ENCODE measurements around the gene SLC25A21.
"Not testable (repeated sequence)": the region's sequence is repeated elsewhere in the genome, so short reads cannot be mapped to it uniquely, and the experiment has no call there.

The SLC25A21 gene

GRCh38 chr14:37172024-37172869 lies at the start of gene SLC25A21:
Gene SLC25A21 (minus strand): TSS chr14:37172606.
- peak; percentile 94 for DNase-seq

GRCh38 chr14:37221073-37221472 lies 48.7 kb upstream of the SLC25A21 start:
- DNase-seq = no peak

DNA sequence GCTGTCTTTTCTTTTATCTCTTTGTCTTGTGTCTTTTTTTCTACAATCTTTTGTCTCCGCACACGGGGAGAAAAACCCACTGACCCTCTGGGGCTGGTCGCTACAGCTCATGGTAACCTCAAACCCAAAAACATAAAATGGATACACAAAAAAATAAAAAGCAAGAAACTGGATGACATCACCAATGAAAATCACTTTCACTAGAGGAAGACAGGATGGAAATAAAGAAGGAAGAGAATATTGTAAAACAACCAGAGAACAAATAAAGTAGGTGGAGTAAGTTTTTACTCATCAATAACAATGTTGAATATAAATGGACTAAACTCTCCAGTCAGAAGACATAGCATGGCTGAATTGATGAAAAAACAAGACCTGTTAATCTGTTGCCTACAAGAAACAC lies 42.9 kb upstream of the SLC25A21 start:
- DNase-seq = no peak

GRCh38 chr14:37213016-37213415 lies 40.6 kb upstream of the SLC25A21 start:
- no peak for DNase-seq

- no peak for DNase-seq
Measured at GRCh38 chr14:37210448-37210847, 38.0 kb upstream of the SLC25A21 start.

- DNase-seq = not testable (repeated sequence)
Measured at GRCh38 chr14:37209617-37210016, 37.2 kb upstream of the SLC25A21 start.

GRCh38 chr14:37205623-37206605 lies 33.5 kb upstream of the SLC25A21 start:
- not testable (repeated sequence) for DNase-seq

DNA sequence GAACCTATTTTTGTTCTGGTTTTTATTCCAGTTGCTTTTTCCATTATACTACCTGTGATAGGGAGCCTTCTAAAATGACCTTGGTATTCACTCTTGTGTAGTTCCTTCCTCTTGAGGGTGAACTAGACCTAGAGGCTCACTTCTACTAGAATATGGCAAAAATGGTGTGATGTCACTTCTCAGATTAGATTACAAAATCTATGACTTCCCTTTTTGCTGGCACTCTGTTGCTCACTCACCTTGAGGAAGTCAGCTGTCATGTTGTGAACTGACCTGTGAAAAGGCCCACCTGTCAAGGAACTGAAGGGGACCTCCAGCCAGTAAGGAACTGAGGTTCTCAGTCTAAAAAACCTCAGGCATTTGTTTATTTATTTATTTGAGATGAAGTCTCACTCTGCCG lies 31.0 kb upstream of the SLC25A21 start:
- no peak for DNase-seq

DNA sequence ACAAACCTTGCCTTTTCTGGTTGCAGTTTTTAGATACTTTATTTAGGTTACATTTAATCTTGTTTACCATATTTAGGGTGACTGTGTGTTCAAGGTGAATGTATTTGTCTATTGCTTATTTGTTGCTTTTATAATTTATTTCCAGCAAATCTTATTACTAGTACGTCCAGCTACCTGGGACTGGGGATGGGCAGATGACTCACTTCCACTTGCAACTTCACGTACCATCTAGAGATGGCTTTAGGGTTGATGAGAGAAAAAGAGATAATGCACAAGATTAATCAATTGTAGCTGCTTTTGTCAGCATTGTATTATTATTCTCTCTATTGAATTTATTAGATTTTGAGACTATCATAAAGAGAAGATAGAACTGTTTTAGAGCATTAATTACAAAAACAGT lies 30.4 kb upstream of the SLC25A21 start:
- no peak for DNase-seq

- DNase-seq = no peak
Measured at GRCh38 chr14:37202265-37202664, 29.9 kb upstream of the SLC25A21 start.

DNA sequence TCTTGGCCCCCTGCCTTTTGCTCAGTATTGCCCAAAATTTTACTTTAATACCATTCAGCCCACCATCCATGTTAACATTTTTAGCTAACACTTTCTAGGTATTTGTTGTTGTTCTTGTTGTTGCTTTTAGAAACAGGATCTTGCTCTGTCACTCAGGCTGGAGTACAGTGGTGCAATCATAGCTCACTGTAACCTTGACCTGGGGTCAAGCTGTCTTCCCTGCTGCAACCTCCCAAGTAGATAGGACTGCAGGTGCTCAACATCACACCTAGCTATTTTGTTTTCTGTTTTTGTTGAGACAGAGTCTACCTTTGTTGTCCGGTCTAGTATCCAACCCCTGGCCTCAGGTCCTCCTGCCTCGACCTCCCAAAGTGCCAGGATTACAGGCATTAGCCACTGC lies 29.3 kb upstream of the SLC25A21 start:
- DNase-seq = no peak

DNA sequence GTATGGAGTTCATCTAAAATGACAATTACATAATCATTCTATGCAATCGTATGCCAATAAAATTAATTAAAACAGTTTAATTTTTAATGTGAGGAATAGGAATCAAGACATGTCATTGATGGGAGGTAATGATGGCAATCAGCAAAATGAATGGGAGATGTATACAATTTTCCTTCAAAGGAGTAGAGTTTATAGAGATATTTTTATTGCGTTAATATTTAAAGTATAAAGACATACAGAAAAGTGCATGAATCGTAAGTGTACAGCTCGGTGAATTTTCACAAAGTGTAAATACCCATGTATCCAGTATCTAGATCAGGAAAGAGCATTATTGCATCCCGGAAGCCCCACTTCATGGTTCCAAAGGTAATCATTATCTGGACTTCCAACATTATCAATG lies 26.5 kb upstream of the SLC25A21 start:
- no peak for DNase-seq

DNA sequence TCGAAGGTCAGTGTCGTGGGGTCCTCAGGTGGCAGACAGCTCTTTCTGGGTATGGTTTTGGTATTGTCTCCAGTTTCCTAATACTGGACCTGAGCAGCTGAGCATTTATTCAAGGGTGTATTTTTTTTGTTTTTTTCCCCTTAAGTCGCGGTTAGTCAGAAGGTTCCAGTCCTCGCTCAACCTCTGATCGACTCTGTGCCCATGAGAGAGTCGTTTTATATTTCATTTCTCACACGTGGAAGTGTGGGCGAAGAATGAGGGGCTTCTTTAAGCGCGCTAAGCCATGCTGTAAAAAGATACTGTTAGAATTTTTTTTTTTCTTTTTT lies 25.8 kb upstream of the SLC25A21 start:
- no peak for DNase-seq

- DNase-seq = peak; percentile 92
Measured at GRCh38 chr14:37197421-37198272, 25.2 kb upstream of the SLC25A21 start, which contains the start of gene MIPOL1. Gene MIPOL1 (plus strand): TSS chr14:37197937. CDS start chr14:37247889, 49,952 bp downstream.

DNA sequence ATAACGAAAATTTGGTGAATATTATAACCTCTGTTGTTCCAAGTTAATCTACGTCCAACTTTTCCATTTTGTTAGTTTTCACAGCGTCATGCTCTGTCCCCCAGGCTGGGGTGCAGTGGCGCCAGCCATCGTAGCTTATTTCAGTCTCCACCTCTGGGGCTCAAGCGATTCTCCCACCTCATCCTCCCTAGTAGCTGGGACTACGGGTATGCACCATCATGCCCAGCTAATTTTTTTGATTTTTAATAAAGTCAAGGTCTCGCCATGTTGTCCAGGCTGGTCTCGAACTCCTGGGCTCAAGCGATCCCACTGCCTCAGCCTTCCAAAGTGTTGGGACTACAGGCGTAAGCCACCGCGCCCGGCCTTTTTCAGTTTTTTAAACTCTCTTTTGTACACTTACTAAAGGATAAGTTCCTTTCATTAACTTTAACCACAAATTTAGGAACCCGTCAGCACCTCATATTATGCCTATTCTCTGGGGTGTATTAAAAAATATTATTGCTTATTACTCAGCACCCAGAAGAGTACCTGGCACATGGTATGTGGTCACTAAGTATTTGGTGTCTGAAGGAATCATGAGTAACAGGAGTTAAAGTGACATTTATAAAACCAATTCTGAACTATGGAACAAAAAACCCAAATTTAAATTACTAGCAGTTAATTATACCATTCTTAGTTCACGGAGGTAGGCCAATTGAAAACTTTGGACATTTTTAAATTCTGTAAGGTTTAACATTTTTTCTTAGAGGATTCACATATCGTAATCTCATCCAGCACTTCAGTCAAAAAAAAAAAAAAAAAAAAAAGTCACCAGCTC lies 24.4 kb upstream of the SLC25A21 start:
- no peak for DNase-seq

- DNase-seq = no peak
Measured at GRCh38 chr14:37195327-37195726, 22.9 kb upstream of the SLC25A21 start.

GRCh38 chr14:37194698-37195097 lies 22.3 kb upstream of the SLC25A21 start:
- no peak for DNase-seq

- DNase-seq = not testable (repeated sequence)
Measured at GRCh38 chr14:37189733-37190132, 17.3 kb upstream of the SLC25A21 start.

- DNase-seq = not testable (repeated sequence)
Measured at GRCh38 chr14:37187840-37188577, 15.6 kb upstream of the SLC25A21 start.

GRCh38 chr14:37187294-37187693 lies 14.9 kb upstream of the SLC25A21 start:
- no peak for DNase-seq

- DNase-seq = no peak
Measured at GRCh38 chr14:37186865-37187264, 14.5 kb upstream of the SLC25A21 start.

Measured in eye (tissue), 1 donor.